ENCODE measurements around the gene RASSF8.

RASSF8 gene, protein sequence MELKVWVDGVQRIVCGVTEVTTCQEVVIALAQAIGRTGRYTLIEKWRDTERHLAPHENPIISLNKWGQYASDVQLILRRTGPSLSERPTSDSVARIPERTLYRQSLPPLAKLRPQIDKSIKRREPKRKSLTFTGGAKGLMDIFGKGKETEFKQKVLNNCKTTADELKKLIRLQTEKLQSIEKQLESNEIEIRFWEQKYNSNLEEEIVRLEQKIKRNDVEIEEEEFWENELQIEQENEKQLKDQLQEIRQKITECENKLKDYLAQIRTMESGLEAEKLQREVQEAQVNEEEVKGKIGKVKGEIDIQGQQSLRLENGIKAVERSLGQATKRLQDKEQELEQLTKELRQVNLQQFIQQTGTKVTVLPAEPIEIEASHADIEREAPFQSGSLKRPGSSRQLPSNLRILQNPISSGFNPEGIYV

DNA sequence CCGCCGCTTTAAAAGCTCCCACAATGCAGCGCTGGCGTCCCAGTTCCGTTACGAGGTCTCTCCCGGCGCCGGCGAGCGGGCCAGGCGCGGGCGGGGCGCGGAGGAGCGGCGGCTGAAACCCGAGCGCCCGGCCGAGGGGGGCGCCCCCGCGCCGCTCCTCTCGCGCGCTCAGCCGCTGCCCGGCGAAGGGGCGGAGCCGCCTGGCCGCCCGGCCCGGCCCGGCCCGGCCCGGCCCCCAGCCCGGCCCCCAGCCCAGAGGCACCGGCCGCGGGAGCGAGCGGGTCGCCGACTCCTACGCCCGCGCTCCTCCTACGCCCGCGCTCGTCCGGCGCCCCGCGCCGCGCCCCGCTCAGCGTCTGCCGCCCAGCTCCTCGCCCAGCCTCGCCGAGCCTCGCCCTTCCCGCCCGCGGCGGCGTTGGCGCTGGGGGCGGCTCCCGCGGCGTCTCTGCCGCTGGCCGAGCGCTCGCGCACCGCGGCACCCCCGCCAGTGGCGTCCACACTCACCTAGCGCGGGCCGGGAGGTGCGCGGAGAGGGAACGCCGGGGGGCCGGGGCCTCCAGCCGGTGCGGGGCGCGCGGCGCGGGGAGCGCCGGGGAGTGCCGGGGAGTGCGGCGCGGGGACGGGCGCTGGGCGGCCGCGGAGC is at the start of gene RASSF8:
Gene RASSF8, plus strand, starts transcription at position 255 of the 643 bp plus-strand sequence. CDS start 96,662 bp downstream, outside the sequence.
- no peak for DNase-seq (ENCODE audit: low read depth)

DNA sequence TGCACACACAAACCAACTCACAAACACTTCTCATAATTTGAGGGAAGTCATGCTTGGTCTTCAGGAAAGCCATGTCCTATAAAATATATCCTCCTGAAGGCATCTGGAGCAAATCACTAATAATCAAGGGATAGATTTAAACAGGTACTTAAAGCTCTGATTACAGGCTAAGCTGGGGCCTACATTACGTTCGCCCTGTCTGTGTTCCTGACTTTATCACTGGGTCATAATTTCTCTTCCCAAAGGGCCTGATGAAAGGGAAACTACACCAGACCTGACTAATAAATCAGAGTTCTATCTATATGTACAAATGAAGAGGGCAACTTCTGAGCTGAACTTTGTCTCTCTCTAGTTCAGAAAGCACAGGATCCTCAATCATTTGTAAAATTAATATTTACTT is 43.9 kb upstream of the RASSF8 start:
- DNase-seq (ENCODE audit: low read depth) = no peak

DNA sequence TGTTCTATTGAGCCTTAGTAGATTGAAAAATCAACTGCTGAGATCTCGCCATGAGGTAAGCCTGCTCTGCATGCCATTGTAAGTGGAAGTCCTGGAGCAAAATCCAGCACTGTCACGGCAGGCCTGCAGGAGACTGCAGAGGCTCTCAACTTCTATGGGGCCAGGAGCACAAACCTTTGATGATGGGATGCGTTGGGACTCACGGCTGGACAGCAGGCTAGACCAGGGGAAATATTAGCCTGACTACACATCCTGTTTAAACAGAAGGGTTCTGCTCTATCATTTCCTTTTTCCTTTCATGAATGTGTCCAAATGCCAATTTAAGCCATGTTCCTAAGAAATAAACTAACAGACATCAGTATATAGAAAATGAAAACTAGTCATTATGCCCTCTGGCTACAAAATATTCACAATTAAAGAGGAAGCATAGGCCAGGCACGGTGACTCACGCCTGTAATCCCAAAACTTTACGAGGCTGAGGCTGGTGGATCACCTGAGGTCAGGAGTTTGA is 33.9 kb upstream of the RASSF8 start:
- DNase-seq (ENCODE audit: low read depth) = no peak

DNA sequence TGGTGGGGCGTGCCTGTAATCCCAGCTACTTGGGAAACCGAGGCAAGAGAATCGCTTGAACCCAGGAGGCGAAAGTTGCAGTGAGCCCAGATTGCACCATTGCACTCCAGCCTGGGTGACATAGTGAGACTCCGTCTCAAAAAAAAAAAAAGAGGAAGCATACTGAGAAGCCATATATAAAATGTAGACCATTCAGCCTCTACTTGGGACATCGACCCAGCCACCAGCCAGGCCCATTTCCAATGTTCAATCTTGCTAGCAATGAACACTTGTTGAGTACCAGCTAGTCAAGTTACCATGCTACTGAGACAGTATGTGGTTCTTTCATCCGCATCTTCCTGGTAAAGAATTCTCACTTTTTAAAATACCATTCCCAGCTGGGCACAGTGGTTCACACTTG is 33.4 kb upstream of the RASSF8 start:
- no peak for DNase-seq (ENCODE audit: low read depth)

DNA sequence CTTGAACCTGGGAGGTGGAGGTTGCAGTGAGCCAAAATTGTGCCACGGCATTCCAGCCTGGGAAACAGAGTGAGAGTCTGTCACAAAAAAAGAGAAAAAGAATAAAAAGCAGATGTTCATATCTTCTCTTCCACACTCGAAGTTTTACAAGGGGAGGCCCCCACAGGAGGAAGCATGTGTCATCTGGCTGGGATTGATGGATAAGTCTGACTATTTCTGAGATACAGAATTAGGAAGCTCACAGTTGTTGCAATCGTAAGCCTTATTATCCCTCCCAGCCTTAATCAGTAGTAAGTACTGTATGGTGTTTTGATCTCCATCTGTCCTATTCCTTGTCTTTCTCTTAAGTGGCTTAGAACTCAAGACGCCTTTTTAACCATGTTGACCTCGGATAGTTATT is 31.9 kb upstream of the RASSF8 start:
- no peak for DNase-seq (ENCODE audit: low read depth)

DNA sequence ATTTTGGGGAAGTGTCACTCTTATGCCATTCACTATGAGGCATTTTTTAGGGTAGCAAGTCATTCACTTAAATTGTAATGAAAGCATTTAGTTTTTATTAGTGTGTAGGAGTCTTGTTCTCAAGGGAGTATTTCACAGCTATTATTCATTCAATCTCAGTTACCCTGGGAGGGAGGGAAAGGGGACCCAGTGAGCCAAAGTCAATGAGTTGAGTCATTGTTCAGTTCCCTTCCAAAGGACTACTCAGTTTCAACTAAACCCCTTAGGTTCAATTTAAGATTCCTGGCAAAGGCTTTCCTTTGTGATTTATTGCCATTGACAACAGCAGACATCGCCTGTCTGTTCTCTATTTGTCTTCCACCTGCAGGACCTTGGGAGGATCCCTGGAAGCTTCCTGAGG is 29.3 kb upstream of the RASSF8 start:
- DNase-seq (ENCODE audit: low read depth) = no peak

DNA sequence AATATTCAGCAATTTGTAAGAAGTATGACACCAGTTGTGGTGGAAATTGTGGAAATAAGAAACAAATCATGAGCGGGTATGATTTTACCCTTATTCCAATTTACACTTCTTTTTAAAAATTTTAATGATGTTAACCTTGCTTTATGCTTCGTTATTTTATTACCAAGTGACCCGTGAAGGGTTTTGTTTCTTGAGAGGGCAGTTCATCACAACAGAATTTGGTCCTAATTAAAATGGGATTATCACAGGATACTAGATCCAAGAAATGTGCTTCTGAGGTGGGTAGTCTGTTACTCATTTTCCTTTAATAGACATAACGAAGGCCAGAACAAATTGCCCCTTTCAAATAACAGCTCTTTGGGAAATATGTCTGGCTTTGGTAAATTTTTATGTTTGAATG is 25.5 kb upstream of the RASSF8 start:
- no peak for DNase-seq (ENCODE audit: low read depth)

DNA sequence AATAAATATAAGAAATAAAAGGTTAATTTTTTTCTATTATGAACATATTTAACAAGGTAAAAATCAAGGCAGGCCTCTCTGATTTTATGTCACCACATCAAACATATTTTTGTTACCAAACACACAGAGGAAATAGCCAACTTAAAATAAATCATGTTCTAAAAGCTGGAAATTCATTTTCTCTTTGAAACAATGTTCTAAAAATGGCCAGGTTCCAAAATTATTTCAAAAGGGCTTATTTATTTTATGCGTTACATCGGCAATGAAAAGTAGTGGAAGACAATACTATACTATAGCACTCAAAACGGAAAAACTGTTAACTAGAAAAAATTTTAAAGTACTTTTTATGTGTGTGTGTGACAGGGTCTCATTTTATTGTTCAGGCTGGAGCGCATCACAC is 24.0 kb upstream of the RASSF8 start:
- DNase-seq (ENCODE audit: low read depth) = no peak

DNA sequence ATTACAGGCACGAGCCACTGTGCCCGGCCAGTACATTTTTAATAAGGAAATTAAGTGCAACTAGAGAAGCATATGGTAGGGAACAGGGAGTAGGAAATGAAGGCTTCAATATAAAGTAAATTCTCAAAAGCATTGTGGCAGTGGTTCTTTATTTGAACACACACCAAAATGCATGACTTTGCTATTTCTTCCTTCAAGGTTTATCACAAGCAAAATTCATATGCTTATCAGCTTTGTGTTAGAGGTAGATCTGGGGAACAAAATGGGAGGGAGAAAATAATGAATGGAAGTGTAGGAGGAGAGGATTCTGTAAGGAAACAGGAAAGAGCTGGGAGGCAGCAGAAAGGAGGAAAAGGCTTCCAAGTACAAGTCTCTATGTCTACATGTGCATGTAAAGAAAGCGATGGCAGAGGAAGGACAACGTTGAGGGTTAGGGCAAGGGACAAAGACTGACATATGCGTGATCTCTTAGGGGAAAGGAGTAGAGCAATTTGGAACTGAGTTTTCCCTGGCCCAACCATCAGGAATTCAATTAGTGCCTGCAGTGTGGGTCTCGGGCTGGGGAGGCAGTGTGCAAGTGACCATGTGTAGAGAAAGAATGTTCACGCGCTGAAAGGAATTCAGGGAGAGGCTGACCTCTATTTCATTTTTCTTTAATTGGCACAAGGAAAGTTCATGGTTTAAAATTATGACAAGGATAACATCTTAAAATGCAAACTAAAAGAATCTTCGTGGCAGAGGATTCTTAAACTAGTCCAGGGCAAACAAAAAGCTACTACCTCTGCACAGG is 22.9 kb upstream of the RASSF8 start:
- no peak for DNase-seq (ENCODE audit: low read depth)

DNA sequence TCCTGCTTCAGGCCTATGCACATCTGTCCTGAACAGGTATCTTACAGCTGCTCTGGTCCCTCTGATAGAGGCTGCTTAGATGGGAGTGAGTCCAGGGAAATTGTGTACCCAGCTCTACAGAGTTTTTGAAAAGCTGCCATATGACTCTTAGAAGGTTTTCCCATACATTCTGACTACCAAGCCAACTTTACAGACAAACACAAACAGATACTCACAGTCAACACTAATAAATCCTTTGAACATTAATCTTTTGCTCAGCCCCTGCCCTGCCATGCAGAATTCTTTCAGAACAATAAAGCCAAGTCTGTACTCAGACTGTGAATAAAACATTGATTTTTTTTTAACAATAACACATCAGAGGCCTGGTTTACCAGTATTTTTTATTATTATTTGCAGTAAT is 21.4 kb upstream of the RASSF8 start:
- no peak for DNase-seq (ENCODE audit: low read depth)

DNA sequence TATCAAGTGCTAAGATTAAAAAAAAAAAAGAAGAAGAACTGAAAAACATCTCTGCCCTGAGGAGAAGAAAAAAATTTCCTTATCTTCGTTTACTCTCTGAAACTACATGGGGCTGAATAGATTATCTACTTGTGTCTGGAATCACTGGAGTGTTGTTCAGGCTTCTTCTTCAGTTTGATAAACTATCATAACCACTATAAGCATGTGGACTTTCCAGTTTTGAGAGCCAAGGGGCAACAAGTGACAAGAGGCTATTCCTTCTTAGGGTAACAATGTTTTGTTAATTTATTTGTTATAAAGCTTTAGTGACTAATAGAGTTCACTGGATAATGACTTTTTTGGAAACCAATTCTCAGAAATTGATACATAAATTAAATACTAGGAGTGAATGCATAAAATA is 19.9 kb upstream of the RASSF8 start:
- DNase-seq (ENCODE audit: low read depth) = no peak

DNA sequence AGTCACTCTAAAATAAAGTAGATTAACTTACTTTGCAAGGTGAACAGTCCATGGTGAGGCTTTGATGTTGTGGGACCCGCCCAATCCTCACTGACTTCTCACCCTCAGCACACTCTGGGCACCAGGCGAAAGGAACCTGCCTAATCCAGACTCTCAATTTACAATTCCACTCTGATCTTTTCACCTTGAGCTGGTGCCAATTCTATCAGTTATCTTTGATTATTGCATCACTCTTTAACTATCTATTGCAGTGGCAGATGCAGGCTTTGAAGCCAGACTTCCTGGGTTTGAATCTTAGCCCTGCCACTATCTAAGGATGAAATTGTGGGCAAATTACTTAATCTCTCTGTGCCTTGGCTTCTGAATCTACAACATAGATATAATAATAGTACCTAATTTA is 18.9 kb upstream of the RASSF8 start:
- DNase-seq (ENCODE audit: low read depth) = no peak

DNA sequence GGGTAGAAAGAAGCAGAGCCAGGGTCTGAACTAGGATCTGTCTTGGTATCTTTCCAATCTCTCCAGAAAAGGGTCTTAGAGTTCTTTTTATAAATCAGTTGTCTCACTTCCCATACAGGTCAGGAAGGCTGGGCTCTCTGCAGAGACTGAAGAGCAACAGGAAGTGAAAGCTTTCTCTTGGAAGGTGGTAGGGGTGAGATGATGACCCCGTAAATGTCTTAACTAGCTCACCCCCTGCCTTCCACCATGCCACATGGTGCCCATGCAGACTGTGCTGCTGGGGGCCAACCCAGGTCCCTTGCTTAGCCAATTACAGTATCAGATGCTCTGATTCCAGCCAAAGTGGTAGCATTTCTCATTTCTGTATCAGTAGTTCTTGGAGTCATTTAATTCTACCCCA is 17.6 kb upstream of the RASSF8 start:
- no peak for DNase-seq (ENCODE audit: low read depth)

DNA sequence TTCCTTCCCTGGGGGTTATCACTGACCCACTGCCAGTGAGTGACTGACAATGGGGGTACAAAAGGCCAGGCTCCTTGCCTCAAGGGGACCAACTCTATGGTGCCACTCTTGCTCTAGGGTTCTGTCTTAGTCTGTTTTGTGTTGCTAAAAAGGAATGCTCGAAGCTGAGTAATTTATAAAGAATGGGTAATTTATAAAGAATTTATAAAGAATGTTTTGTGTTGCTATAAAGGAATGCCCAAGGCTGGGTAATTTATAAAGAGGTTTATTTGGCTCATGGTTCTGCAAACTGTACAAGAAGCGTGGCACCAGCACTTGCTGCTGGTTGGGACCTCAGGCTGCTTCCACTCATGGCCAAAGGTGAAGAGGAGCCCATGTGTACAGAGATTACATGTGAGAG is 15.8 kb upstream of the RASSF8 start:
- no peak for DNase-seq (ENCODE audit: low read depth)

DNA sequence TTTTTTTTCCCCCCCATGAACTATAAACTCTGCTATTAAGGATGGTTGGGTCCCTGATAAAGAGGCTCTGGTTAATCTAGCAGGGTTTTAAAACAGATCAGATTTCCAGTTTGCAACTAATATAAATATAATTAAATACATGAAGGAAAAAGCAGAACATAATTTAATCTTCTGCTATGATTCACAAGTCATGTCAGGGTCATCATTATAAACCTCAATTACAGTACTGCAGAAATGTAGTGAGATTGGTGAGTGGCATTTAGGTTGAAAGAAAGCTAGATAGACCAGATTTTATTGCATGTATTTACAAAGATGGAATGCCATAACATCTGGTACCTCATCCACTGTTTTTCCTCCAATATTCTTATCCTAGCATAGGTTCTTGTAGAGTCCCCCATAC is 14.5 kb upstream of the RASSF8 start:
- DNase-seq (ENCODE audit: low read depth) = no peak

DNA sequence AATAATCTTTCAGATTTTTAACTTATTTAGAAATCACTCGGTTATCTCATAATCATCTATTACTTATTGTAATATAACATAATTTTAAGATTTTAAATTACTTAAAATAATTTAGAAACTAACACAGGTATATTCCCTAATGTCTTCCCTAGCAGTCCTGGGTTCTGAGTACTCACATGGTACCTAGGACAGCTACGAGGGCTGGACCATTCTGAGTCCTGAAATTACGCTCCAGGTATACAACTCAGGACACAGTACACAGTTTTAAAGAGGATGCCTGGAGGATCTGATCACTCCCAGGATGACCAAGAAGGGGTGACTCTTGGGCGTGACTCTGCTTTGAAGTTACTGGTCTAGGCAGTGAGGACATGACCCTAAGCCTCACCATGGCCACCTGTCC is 9.1 kb upstream of the RASSF8 start:
- DNase-seq (ENCODE audit: low read depth) = no peak

DNA sequence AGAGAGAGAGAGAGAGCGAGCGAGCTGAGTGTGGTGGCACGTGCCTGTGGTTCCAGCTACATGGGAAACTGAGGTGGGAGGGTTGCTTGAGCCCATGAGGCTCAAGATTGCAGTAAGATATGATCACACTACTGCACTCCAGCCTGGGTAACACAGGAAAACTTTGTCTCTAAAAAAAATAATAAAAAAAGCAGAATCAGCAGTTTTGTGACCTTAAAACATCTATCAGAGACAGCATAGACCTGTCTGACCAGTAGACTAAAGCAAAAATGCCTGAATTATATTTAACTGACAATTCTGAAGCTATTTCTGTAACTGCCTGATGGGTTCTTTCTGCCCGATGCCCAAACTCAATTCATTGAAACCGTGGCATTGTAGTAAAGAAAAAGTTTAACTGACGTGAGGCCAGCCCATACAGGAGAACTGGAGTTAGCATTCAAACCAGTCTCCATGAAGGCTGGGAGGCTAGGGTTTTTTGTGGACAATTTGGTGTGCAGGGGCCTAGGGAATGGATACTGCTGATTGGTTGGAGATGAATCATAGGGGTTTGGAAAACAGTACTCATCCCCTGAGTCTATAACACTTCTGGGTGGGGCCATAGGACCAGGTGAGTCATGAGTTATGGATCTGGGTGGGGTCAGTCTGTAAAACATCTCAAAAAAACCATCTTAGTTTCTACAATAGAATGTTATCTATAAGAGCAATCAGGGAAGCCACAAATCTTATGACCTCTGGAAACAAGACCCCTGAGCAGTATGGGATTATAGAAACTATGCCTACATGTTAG is 8.0 kb upstream of the RASSF8 start:
- DNase-seq (ENCODE audit: low read depth) = no peak

DNA sequence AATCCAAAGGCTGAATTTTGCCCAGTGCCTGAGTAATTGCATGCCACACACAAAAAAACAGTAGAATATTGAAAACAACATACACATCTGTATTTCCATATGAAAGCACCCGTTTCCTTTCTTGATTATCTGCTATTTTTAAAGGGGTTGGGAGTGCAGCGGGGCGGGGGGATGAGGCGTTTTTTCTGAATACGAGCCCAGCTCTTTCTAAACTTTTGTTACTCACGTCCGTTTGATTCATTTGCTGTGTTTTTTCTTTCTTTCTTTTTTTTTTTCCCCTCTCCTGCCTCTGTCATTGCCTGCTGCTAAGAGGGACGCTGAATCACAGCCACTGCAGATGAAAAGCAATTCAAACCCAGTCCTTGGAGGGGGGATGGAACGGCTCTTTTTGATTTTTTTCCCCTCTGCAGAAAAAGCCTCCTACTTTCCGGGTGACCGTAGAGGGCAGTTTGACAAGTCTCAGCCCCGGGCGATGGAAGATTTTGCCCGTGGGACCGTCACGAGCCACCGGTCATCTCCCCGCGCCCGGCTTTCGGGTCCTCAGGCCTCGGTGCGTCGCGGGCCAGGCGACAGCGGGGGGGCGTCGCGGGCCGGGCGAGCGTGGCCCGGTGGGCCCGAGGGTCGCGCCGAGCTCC is 572 bp upstream of the RASSF8 start:
- no peak for DNase-seq (ENCODE audit: low read depth)

DNA sequence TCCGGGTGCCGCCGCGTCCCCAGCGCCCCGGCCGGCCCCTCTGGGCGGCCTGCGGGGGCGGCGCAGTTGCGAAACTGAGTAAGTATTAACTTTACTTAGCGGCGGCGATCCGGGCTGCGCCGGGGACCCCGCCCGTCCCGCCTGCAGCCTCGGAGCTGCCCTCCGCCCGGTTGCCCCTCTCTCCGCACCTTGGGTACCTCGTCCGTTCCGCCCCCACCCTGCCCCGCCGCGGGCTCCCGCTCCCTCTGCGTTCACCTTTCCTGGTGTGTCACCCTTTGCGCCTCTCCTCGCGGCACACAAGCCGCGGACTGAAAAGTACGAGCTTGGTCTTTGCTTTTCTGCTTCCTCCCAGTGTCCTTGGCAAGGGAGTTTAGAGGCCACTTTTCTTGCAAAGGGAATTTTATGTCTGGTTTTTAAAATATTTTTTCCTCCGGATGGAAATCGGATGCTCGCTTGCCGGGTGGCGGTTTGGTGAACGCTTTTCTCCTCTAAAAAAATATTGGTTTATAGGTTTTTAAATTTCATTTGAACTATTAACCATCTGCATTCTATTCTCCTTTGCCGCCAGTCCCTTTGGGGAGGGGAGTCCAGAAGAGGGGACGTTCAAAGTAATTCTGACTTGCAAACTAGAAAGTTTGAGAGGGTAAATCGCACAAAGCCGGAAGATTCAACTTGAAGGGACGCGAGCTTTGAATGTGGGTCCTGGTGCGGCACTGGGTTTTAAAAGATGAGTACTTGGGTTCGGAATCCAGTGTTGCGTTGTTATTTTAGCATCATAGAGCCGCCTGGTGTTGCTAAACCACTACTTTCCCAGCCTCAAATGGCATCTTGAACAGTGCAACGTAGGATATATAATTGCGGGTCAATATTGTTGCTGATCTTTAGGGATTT is 834 bp downstream of the RASSF8 start:
- no peak for DNase-seq (ENCODE audit: low read depth)

DNA sequence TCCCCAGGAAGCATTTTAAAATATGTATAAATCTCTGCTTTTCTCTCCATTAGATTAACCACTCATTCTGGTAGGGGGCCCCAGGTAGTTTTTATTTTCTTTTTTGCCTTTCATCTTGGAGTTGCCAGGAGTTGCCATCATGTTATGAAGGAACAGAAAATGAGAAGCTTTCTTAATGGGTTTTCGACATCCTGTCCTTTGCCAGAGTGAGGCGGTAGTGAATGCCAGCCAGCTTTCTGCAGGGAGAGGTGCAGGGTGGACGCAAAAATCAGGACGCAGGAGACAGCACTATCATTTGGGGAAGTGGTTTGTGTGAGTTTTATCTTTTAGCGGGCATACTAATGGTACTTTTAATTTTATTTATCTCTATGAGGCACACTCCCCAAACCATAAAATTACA is 1.7 kb downstream of the RASSF8 start:
- no peak for DNase-seq (ENCODE audit: low read depth)
